ENCODE results near the gene CHERP.

DNA sequence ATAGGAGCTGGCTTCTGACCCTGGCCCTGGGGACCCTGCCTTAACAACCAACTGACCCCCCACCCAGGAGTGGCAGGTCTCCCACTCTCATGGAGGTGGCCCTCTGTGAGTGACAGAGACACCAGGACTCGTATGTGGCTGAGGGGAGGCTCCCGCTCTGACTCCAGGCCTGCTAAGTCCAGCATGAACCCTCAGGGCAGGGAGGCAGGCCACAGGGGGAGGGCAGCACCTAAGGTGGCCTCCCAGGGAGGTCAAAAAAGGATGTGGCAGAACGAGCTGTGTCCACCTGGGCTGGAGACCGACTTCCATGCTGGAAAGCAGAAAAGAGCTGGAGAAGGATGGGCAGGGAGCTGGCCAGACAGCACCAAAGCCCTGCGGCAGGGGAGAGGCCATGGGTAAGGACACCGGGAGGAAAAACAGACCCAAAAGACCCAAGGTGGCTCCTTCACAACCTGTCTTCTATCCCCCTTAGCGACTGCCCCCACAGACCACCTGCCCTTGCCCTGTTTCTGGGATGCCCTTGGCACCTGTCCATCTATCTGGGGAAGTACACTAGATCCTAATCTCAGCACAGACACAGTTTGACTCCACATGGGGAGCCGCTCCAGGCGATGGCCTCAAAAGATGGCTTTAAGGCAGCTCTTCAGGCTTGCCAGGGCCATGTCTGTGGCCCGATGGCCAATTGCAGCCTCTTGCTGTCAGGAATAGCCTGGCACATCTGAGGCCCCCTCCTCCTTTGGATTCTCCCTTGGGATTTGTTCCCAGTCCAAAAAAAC, 40.4 kb upstream of the CHERP start:
- TF ChIP-seq, protein P1, sequence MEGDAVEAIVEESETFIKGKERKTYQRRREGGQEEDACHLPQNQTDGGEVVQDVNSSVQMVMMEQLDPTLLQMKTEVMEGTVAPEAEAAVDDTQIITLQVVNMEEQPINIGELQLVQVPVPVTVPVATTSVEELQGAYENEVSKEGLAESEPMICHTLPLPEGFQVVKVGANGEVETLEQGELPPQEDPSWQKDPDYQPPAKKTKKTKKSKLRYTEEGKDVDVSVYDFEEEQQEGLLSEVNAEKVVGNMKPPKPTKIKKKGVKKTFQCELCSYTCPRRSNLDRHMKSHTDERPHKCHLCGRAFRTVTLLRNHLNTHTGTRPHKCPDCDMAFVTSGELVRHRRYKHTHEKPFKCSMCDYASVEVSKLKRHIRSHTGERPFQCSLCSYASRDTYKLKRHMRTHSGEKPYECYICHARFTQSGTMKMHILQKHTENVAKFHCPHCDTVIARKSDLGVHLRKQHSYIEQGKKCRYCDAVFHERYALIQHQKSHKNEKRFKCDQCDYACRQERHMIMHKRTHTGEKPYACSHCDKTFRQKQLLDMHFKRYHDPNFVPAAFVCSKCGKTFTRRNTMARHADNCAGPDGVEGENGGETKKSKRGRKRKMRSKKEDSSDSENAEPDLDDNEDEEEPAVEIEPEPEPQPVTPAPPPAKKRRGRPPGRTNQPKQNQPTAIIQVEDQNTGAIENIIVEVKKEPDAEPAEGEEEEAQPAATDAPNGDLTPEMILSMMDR (IDR thresholded peaks at IDR 0.05; ENCODE audit: poor library complexity) = no peak
- no peak for TF ChIP-seq EZH2 (IDR thresholded peaks at IDR 0.05; ENCODE audit: borderline replicate concordance)

All from hepatocyte (in vitro differentiated cells).